ENCODE results near the gene PLIN1. TPM values are rescaled to one million over a fixed set of nuclear protein-coding genes. Genes with fewer than 3 reads are reported as not detected.

PLIN1 gene
- total RNA-seq, 1 experiment from 2014 or later: 0.35 TPM

GRCh38 chr15:89723031-89723430 is 43.9 kb upstream of the PLIN1 start:
- no peak overlapping the region for H3K4me3 Mint-ChIP-seq (ENCODE audit: low read depth, unreplicated experiment)
- peaks cover 2% of the 10 kb centered on the region for H3K9me3 Mint-ChIP-seq (ENCODE audit: low read depth, unreplicated experiment)
- no peak for TF ChIP-seq CTCF (IDR thresholded peaks at IDR 0.05; ENCODE audit: unreplicated experiment)
- intact Hi-C loops (cut with micrococcal nuclease; ENCODE audit: unreplicated experiment): no loop called here
- no peaks in the 10 kb centered on the region for H3K36me3 Mint-ChIP-seq (ENCODE audit: insufficient read depth, unreplicated experiment)
- H3K4me1 Mint-ChIP-seq (ENCODE audit: low read depth, unreplicated experiment): no peaks in the 10 kb centered on the region
- CTCF ChIA-PET: no interaction called here
- H3K27me3 Mint-ChIP-seq (ENCODE audit: unreplicated experiment): peaks cover 17% of the 10 kb centered on the region
- DNase-seq: no peak
- no peak overlapping the region for H3K27ac Mint-ChIP-seq (ENCODE audit: unreplicated experiment)
- no TSS peak for BruUV-seq (replicated peaks)

- Mint-ChIP-seq H3K27me3 (ENCODE audit: unreplicated experiment) (no peaks in the 10 kb centered on the region), H3K9me3 (ENCODE audit: low read depth, unreplicated experiment) (no peaks in the 10 kb centered on the region), H3K27ac (ENCODE audit: unreplicated experiment) (no peak overlapping the region), H3K4me3 (ENCODE audit: low read depth, unreplicated experiment) (no peak overlapping the region), H3K4me1 (ENCODE audit: low read depth, unreplicated experiment) (no peaks in the 10 kb centered on the region), H3K36me3 (ENCODE audit: insufficient read depth, unreplicated experiment) (no peaks in the 10 kb centered on the region)
- CTCF ChIA-PET: no interaction called here
- DNase-seq: no peak
- TF ChIP-seq CTCF (IDR thresholded peaks at IDR 0.05; ENCODE audit: unreplicated experiment): no peak
- no TSS peak for BruUV-seq (replicated peaks)
- intact Hi-C loops (cut with micrococcal nuclease; ENCODE audit: unreplicated experiment): no loop called here
These were observed 35.6 kb upstream of the PLIN1 start for GRCh38 chr15:89714775-89715174.

GRCh38 chr15:89707577-89707976 is 28.4 kb upstream of the PLIN1 start:
- CTCF ChIA-PET: no interaction called here
- intact Hi-C loops (cut with micrococcal nuclease; ENCODE audit: unreplicated experiment): no loop called here
- H3K27me3 Mint-ChIP-seq (ENCODE audit: unreplicated experiment): peaks cover 52% of the 10 kb centered on the region
- no peaks in the 10 kb centered on the region for H3K4me1 Mint-ChIP-seq (ENCODE audit: low read depth, unreplicated experiment)
- no peak overlapping the region for H3K27ac Mint-ChIP-seq (ENCODE audit: unreplicated experiment)
- no peak for TF ChIP-seq CTCF (IDR thresholded peaks at IDR 0.05; ENCODE audit: unreplicated experiment)
- DNase-seq: no peak
- H3K36me3 Mint-ChIP-seq (ENCODE audit: insufficient read depth, unreplicated experiment): no peaks in the 10 kb centered on the region
- no peaks in the 10 kb centered on the region for H3K9me3 Mint-ChIP-seq (ENCODE audit: low read depth, unreplicated experiment)
- no peak overlapping the region for H3K4me3 Mint-ChIP-seq (ENCODE audit: low read depth, unreplicated experiment)
- BruUV-seq (replicated peaks): no TSS peak

- TF ChIP-seq CTCF (IDR thresholded peaks at IDR 0.05; ENCODE audit: unreplicated experiment): no peak
- no peak overlapping the region for H3K4me3 Mint-ChIP-seq (ENCODE audit: low read depth, unreplicated experiment)
- CTCF ChIA-PET: no interaction called here
- H3K9me3 Mint-ChIP-seq (ENCODE audit: low read depth, unreplicated experiment): no peaks in the 10 kb centered on the region
- H3K27ac Mint-ChIP-seq (ENCODE audit: unreplicated experiment): no peak overlapping the region
- H3K27me3 Mint-ChIP-seq (ENCODE audit: unreplicated experiment): peaks cover 52% of the 10 kb centered on the region
- BruUV-seq (replicated peaks): no TSS peak
- H3K36me3 Mint-ChIP-seq (ENCODE audit: insufficient read depth, unreplicated experiment): no peaks in the 10 kb centered on the region
- H3K4me1 Mint-ChIP-seq (ENCODE audit: low read depth, unreplicated experiment): no peaks in the 10 kb centered on the region
- no peak for DNase-seq
- intact Hi-C loops (cut with micrococcal nuclease; ENCODE audit: unreplicated experiment): no loop called here
These were observed 25.2 kb upstream of the PLIN1 start for GRCh38 chr15:89704411-89704810.

All from Calu3 (cell line).